Measurements from ENCODE around the gene MREG. TPM values are rescaled to one million over a fixed set of nuclear protein-coding genes. Genes with fewer than 3 reads are reported as not detected.
A peak's percentile ranks its signal among the peaks of the same experiment; 100 is the strongest.

Gene MREG
- total RNA-seq, 4 donors from 2014 or later, result 2.2 to 5.6 (median 3.7) TPM

DNA sequence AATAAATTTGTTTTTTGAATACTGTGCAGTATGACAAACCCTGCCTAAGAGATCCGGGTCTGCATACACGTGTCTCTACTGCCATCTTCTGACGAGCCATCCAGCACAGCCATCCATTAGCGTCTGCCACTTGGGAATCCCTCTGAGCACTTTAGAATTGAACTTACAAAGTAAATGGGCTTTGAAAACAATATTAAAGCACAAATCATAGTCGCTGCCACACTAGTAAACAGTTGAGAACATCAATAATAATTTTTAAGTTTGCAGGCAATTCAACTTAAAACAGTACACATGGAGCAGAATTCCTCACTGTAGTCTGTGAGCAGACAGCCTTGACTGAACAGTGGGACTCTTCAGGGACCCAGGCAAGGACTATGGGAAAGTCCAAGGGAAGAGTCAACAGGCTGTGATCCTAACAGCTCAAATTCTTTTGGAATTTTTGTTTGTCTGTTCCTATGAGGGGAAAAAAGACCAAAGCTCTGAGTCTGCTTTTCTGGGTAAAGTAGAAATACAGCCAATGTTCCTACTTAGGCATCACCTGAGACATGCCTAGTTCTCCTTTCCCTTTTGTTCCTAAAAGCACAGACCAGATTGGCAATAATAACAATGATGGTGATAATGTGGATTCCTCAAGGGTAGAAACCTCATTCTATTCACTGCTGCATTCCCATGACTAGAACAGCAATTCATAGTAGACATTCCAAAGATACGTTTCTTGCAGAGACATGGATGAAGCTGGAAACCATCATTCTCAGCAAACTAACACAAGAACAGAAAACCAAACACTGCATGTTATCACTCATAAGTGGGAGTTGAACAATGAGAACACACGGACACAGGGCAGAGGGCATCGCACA lies 92.9 kb downstream of the MREG start:
- ATAC-seq (ENCODE audit: low FRiP score) (peak; percentile 85), DNase-seq (ENCODE audit: low spot score) (no peak)
- TF ChIP-seq, protein P1, sequence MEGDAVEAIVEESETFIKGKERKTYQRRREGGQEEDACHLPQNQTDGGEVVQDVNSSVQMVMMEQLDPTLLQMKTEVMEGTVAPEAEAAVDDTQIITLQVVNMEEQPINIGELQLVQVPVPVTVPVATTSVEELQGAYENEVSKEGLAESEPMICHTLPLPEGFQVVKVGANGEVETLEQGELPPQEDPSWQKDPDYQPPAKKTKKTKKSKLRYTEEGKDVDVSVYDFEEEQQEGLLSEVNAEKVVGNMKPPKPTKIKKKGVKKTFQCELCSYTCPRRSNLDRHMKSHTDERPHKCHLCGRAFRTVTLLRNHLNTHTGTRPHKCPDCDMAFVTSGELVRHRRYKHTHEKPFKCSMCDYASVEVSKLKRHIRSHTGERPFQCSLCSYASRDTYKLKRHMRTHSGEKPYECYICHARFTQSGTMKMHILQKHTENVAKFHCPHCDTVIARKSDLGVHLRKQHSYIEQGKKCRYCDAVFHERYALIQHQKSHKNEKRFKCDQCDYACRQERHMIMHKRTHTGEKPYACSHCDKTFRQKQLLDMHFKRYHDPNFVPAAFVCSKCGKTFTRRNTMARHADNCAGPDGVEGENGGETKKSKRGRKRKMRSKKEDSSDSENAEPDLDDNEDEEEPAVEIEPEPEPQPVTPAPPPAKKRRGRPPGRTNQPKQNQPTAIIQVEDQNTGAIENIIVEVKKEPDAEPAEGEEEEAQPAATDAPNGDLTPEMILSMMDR (IDR thresholded peaks at IDR 0.05), result no peak

DNA sequence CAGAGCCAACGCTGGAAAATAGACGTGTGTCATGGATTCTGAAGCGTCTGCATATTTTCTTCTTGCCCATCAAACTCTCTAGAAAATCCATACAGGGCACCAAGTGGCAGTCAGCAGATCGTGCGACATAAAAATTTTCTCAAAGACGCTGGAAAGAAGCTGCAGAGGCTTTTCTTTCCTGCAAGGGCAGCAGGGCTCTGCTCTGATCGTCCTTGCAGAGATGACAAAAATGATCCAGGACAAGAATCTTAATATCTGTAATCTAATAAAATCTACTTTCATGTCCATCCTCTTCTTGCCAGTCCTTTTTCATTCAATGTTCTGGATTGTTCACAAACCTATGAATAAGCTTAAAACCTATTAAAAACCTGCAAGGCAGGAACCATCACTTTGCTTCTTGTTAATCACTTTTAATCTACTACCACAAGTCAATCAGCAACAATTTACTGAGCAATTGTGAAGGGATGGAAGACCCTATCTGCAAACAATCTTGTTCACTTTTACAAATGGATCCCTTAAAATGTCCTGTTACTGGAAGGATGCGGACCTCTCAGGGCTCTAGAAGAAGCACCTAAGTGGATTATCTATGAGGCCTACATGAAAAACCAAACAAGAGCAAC lies 93.6 kb downstream of the MREG start:
- TF ChIP-seq, protein P1 (IDR thresholded peaks at IDR 0.05), result no peak
- ATAC-seq (ENCODE audit: low FRiP score), result no peak
- DNase-seq (ENCODE audit: low spot score), result no peak

DNA sequence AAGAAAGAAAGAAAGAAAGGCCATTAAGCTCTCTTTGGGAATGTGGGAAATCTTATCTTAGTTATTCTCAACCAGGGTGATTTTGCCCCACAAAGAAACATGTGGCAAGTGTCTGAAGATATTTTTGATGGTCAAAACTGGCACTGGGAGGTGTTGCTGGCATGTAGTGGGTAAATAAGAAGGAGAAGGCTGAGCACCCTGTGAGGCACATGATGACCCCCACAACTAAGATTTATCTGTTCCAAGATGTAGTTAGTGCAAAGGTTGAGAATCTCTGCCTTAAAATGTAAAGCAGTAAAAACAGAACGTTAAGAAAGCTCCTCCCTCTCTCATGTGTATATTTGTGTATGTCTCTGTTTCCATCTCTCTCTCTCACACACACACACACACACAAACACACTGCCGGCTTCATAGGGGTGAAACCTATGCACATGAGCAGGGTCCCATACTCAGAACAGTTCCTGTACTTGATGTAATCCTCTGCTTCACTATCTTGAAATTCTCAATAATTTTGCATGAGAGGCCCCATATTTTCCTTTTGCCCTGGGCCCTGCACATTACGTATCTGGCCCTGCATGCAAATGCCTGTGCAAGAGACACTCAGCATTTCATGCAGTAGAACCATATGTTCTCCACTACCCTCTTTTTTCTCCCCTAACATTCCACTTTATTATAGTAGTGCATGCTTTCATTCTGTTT lies 94.3 kb downstream of the MREG start:
- DNase-seq (ENCODE audit: low spot score), result no peak
- TF ChIP-seq, protein P1 (IDR thresholded peaks at IDR 0.05), result no peak
- no peak for ATAC-seq (ENCODE audit: low FRiP score)

DNA sequence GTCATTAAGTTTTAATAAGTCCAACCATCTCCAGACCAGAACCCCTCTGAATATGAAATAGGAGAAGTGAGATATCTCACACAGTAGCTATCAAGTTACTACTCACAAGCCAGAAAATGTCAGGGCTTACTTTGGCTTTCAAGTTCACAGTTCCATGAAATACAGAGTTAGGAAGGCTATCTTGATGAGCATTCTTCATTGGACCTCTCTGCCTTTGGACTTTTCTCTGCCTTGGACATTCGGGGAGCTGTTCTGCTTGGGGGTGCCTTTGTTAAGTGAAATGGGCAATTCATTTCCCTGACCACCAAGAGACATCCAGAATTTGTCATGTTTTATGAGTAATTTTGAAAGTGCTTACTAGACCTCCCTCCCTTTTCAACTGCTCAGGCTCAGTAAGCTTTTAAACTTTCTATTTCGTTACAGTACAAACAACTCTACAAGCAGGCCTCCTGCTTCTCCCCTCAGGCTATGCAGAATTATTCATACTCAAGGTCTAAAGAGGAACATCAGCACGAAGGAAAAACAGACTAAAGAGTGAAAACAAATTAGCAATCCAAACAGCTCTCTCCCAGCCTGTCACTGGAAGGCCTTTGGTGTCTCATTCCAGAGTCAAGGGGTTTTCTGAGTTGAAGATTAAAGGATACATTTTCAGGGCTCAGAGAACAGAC lies 95.3 kb downstream of the MREG start:
- DNase-seq (ENCODE audit: low spot score), result no peak
- TF ChIP-seq, protein P1 (IDR thresholded peaks at IDR 0.05), result no peak
- peak; percentile 35 for ATAC-seq (ENCODE audit: low FRiP score)

DNA sequence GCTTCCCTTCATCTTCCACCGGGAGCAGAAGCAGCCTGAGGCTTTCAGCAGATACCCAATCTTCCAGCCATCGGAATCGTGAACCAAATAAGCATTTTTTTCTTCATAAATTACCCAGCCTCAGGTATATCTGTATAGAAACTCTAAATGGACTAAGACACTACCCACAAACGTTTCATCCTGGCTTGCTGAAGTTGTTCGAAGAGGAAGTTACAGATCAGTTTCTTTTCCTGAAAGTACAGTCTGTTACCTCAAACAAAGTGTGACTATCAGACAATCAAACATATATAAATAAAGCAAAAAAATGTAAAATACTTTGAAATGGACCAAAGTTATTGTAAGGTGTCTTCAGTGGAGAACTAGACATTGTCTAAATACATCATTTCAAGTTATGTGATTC lies 97.9 kb downstream of the MREG start:
- no peak for ATAC-seq (ENCODE audit: low FRiP score)
- TF ChIP-seq, protein P1 (IDR thresholded peaks at IDR 0.05), result no peak

DNA sequence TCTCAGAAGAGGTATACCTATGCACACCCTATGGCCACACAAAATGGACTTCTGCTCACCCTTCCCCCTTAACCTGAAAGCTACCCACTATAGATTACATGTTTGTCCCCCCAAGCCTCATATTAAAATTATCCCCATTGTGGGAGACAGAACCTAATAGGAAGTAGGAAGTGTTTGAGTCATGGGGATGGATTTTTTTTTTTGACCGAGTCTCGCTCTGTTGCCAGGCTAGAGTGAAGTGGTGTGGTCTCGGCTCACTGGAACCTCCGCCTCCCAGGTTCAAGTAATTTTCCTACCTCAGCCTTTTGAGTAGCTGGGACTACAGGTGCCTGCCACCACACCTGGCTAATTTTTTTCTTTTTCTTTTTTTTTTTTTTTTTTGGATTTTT lies 98.6 kb downstream of the MREG start:
- TF ChIP-seq, protein P1 (IDR thresholded peaks at IDR 0.05), result no peak
- DNase-seq (ENCODE audit: low spot score) (no peak), ATAC-seq (ENCODE audit: low FRiP score) (no peak)

More for the DNA sequence above, 97.9 kb downstream of the MREG start:
- no peak for DNase-seq (ENCODE audit: low spot score)

Measured in omental fat pad (tissue), 4 donors.